Suprapubic skin (tissue), 4 donors: ENCODE results near the gene ATP11B. TPM values are rescaled to one million over a fixed set of nuclear protein-coding genes. Genes with fewer than 3 reads are reported as not detected.

ENCODE experiments used
- DNase-seq, 2 donors: peaks; one replicate each; pipeline ENCODE4 v3.0.0-alpha.2; 2019; ENCODE audit warnings: low spot score in 2 of 2
- H3K27ac ChIP-seq: fragments of 200-600 bp; sonication (generic); one replicate; pipeline ENCODE4 v1.5.1; 2019
- H3K27me3 ChIP-seq: fragments of 200-600 bp; sonication (generic); one replicate; pipeline ENCODE4 v1.5.1; 2019
- H3K36me3 ChIP-seq: fragments of 200-600 bp; sonication (generic); one replicate; pipeline ENCODE4 v1.5.1; 2019
- H3K4me1 ChIP-seq: fragments of 200-600 bp; sonication (generic); one replicate; pipeline ENCODE4 v1.5.1; 2019
- H3K4me3 ChIP-seq: fragments of 200-600 bp; sonication (generic); one replicate; pipeline ENCODE4 v1.5.1; 2019; ENCODE audit warnings: mild to moderate bottlenecking
- H3K9me3 ChIP-seq: fragments of 200-600 bp; sonication (generic); one replicate; pipeline ENCODE4 v1.5.1; 2019
- CTCF ChIP-seq, 2 donors: fragments of 200-600 bp in 1 of 2; fragments of 450-650 bp in 1 of 2; sonication (generic) in 1 of 2; IDR thresholded peaks; one replicate each; pipeline ENCODE4 v1.5.1; 2016 to 2019; ENCODE audit warnings: antibody characterized with exemption in 2 of 2, mild to moderate bottlenecking in 1 of 2, moderate library complexity in 1 of 2
- EP300 ChIP-seq: sonication (generic); formaldehyde crosslinking; IDR thresholded peaks from one replicate; pipeline ENCODE4 v1.6.1; 2017; ENCODE audit warnings: antibody characterized with exemption
- POLR2A ChIP-seq, 2 donors: fragments of 450-650 bp; IDR thresholded peaks; one replicate each; pipeline ENCODE4 v1.6.1; 2017; ENCODE audit warnings: antibody characterized with exemption in 2 of 2, mild to moderate bottlenecking in 2 of 2, moderate library complexity in 2 of 2
- POLR2AphosphoS5 ChIP-seq, 3 donors: sonication (generic); formaldehyde crosslinking; IDR thresholded peaks; one replicate each; pipeline ENCODE4 v1.6.1; 2017; ENCODE audit warnings: antibody characterized with exemption in 3 of 3
- WGBS: methylation state at CpG from one replicate; pipeline ENCODE4 v1.1.5; 2018; 5-methylcytosine and 5-hydroxymethylcytosine counted together
- total RNA-seq, 4 donors: library from RNA; depleted of rRNA; stranded (reverse); fragments of >200 nt; gene quantifications; one replicate each; pipeline ENCODE4 v1.1.0, GENCODE V29; 2016

Gene ATP11B
- total RNA-seq, 4 donors from 2014 or later = 87.7 to 160 (median 122) TPM

GRCh38 chr3:182906036-182906435, 112.7 kb downstream of the ATP11B start:
- peaks cover 34% of the 10 kb centered on the region for H3K36me3 ChIP-seq
- no peak for DNase-seq
- 94% methylated on average over 1 of the region's 1 CpG for WGBS
- no peaks in the 10 kb centered on the region for H3K4me1 ChIP-seq
- H3K9me3 ChIP-seq = no peaks in the 10 kb centered on the region
- TF ChIP-seq POLR2AphosphoS5 (IDR thresholded peaks at IDR 0.05) (no peak), EP300 (no peak), CTCF (IDR thresholded peaks at IDR 0.05) (no peak), POLR2A (IDR thresholded peaks at IDR 0.05) (no peak)
- no peak overlapping the region for H3K4me3 ChIP-seq
- H3K27ac ChIP-seq = no peak overlapping the region
- H3K27me3 ChIP-seq = no peaks in the 10 kb centered on the region

- Histone ChIP-seq H3K4me1 (no peaks in the 10 kb centered on the region), H3K4me3 (no peak overlapping the region), H3K36me3 (peaks cover 31% of the 10 kb centered on the region), H3K27me3 (no peaks in the 10 kb centered on the region), H3K9me3 (no peaks in the 10 kb centered on the region), H3K27ac (no peak overlapping the region)
- no peak for DNase-seq
- no peak for TF ChIP-seq CTCF (IDR thresholded peaks at IDR 0.05)
- TF ChIP-seq POLR2AphosphoS5 (IDR thresholded peaks at IDR 0.05) = no peak
- TF ChIP-seq EP300 = no peak
- no peak for TF ChIP-seq POLR2A (IDR thresholded peaks at IDR 0.05)
- 96% methylated on average over 1 of the region's 1 CpG for WGBS
Measured at GRCh38 chr3:182908471-182908870, 115.2 kb downstream of the ATP11B start.

DNA sequence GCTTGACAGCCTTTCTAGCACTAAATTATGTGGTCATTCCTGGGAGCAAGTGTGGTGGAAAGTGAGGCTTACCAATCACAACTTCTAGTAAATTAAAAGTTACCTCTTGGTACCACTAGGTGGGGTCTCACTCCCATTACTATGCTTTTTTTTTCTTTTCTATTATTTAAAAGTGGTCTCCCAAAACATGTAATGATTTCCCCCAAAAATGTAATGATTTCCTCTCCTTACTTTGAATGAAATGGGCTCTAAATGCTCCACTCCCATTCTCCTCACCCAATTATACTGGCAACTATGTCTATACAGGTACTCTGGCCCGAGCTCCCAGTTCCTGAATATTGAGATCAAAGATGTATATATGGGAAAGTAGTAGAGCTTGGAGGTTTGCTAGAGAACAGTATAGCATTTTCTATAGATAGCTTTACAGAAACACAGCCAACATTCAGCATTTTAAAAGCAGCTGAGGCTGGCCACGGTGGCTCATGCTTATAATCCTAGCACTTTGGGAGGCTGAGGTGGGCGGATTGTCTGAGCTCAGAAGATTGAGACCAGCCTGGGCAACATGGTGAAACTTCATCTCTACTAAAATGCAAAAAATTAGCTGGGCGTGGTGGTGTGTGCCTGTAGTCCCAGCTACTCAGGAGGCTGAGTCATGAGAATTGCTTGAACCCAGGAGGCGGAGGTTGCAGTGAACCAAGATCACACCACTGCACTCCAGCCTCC, 116.2 kb downstream of the ATP11B start:
- H3K27ac ChIP-seq = no peak overlapping the region
- H3K27me3 ChIP-seq = no peaks in the 10 kb centered on the region
- WGBS = 94% methylated on average over 5 of the region's 5 CpGs
- peaks cover 25% of the 10 kb centered on the region for H3K36me3 ChIP-seq
- H3K4me3 ChIP-seq = no peak overlapping the region
- DNase-seq = no peak
- no peaks in the 10 kb centered on the region for H3K4me1 ChIP-seq
- no peaks in the 10 kb centered on the region for H3K9me3 ChIP-seq
- peak in 1 of 2 donors; percentile 27 for TF ChIP-seq CTCF (IDR thresholded peaks at IDR 0.05)
- no peak for TF ChIP-seq EP300

DNA sequence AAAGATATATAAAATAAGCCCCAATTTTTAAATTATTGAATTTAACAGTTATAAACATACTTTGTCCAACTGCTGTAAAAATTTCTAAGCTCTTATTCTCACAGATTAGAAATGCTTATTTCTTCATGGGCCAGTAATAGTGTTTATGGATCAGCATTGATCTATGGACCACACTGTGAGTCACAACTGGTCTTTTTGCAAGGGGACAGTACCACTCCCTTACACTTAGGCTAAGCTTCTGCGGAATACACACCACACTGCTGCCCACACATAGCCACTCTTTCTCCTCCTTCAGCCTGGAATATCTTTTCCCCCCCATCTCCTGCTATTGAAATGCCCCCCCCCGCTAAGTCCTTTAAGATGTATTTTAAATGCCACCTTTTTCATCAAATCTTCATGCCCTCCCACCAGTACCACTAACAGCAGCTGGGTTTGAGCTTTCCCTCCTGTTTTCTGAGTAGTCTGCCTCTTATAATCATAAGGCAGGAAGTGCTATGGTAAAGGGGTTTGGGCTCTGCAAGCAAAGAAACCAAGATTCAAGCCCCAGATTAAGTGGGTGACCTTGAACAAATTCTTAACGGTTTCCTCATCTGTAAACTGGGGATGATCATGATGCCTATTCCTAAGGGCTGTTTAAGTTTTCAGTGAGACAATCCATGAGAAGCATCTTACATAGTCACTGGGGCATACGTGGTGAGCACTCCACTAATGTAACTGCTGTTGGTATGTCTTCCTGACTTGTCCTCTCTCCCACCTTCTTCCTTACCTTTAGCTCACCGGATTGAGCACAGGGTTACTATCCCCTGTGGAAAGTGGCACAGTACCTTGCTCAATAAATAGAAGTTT, 117.9 kb downstream of the ATP11B start:
- Histone ChIP-seq H3K36me3 (peaks cover 23% of the 10 kb centered on the region), H3K9me3 (no peaks in the 10 kb centered on the region)
- no peak for DNase-seq

More for the DNA sequence above, 117.9 kb downstream of the ATP11B start:
- WGBS = 90% methylated on average over 5 of the region's 5 CpGs
- H3K4me1 ChIP-seq = no peaks in the 10 kb centered on the region
- H3K4me3 ChIP-seq = no peak overlapping the region
- no peak overlapping the region for H3K27ac ChIP-seq
- TF ChIP-seq POLR2AphosphoS5 (IDR thresholded peaks at IDR 0.05) (no peak), POLR2A (IDR thresholded peaks at IDR 0.05) (no peak), CTCF (IDR thresholded peaks at IDR 0.05) (no peak), EP300 (no peak)
- no peaks in the 10 kb centered on the region for H3K27me3 ChIP-seq
